Fibroblast of skin of right biceps (primary cell): ENCODE results near the gene PRR36.

Source experiments
- DNase-seq: peaks from one replicate; pipeline ENCODE4 v3.0.0-alpha.2; 2013

PRR36 gene

DNA sequence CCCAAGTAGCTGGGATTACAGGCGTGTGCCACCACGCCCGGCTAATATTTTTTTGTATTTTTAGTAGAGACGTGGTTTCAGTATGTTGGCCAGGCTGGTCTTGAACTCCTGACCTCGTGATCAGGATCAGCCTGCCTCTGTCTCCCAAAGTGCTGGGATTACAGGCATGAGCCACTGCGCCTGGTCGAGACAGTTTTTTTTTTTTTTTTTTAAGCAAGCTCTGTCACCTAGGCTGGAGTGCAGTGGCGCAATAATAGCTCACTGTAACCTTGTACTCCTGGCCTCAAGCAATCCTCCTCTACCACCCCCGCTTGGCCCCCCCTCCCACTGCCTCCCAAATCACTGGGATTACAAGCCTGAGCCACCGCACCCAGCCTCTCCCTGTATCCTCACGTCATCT lies 23.1 kb upstream of the PRR36 start:
- DNase-seq = no peak

DNA sequence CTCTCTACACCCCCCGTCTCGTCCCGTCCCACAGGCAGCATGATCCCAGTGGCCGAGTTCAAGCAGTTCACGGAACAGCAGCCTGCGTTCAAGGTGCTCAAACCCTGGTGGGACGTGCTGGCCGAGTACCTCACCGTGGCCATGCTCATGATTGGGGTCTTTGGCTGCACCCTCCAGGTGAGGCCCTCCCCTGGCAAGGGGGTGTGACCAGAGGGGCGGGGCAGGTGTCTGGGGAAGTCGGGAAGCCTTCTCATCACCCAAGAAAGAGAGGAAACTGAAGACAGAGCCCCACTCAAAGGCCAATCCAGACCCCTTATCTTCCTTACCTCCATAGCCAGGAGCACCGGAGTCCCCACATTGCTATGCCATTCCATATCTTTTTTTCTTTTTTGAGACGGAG lies 21.4 kb upstream of the PRR36 start:
- no peak for DNase-seq

DNA sequence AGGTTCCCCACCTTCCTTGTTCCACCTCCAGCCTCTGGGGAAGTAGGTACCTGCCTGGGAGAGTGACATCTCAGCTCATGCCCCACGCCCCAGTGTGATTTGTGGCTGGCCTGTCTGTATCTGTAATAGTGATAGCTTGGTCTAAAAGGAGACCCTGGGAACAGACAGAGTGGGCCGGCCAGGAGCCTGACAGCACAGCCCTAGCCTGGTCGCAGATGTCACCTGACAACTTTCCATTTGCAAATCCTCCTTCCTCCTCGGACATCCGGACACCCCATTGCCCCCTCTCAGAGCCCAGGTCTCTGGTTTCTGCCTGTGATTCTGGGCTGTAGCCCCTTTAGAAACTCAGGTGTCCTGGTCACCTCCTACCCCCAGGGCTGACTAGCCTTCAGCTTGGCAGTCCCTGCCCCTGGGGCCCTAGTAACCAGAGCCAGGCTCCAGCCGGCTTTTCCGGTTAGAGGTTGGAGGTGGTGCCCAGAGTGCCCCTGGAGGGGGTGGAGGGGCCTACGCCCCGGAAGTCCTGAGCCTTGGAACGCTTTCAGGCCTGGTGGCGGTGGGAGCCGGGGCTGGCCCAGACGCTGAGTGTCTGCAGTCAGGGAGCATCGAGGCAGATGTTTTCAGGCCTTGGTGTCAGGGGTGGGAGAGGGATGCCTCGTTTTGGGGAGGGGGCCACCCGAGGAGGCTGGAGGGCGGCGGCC lies 20.6 kb upstream of the PRR36 start:
- DNase-seq = no peak

DNA sequence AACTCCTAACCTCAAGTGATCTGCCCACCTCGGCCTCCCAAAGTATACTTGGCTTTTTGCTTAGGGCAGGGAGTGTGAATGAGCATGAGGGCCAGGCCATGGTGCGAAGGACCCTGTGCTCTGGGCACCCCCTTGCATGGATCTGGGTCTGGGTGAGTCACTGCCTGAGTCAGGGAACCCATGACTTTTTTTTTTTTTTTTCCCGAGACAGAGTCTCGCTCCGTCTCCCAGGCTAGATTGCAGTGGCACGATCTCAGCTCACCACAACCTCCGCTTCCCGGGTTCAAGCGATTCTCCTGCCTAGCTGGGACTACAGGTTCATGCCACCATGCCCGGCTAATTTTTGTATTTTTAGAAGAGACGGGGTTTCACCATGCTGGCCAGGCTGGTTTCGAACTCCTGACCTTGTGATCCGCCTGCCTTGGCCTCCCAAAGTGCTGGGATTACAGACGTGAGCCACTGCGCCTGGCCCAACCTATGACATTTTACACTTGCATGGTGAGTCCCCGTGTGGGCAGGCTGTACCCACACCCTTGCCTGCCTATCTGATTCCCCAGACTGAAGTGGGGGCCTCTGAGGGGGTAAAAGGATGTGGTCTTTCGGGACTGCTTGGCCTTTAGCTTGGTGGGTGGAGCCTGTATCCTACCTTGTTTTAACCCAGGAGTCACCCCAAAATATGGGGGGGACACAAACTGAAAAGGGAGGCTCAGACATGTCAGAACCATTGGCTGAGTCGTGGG lies 19.3 kb upstream of the PRR36 start:
- DNase-seq = peak; percentile 52

DNA sequence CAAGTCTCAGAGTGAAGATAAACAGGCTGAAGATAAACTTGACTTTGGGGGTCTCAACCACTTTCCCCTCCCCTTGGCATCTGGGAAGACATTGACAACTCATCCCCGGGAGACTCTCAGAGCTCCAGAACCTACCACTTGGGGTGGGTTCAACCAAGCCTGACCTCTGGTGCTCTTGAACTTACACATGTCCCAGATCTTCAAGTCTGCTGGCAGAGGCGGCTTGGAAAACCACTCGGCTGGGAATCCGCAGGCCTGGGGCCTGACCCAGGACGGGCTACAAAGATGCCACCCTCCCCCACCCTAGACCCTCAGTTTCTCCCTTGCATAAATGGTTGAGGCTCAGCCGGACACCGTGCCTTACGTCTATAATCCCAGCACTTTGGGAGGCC lies 14.6 kb upstream of the PRR36 start:
- no peak for DNase-seq

DNA sequence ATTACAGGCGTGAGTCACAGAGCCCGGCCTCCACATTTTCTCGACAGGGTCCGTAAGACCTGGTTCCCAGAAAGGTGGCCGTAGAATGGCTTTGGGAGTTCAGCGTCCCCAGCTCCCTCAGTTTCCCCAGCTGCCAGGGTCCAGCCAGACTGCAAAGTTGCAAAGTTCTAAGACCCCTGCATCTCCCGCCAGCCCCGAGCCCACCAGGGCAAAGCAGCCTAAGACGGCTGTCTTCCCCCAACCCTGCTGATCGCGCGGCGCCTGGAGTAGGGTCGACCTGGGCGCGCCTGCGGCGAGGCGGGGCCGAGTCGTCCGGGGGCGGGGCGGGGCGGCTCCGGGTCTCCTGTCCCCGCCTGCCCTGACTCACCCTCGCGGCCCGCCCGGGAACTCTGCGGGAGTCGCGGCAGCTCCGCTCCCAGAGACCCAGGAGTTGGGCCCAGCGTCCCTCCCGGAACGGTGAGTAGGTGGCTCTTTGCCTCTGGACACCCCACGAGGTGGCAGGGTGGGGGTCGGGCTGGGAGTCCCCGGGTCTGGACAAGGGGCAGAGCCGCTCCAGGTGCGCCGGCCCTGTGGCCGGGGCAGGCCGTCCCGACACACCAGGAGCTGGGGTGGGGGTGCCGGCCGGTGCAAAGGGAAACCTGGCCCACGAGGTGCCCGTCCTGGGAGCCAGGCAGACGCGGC lies 14.1 kb upstream of the PRR36 start, which contains the start of gene LRRC8E:
TSS of gene LRRC8E (plus strand) at position 366 of the 681 bp plus-strand sequence. CDS start 7,094 bp downstream, outside the sequence.
- DNase-seq = peak; percentile 79

DNA sequence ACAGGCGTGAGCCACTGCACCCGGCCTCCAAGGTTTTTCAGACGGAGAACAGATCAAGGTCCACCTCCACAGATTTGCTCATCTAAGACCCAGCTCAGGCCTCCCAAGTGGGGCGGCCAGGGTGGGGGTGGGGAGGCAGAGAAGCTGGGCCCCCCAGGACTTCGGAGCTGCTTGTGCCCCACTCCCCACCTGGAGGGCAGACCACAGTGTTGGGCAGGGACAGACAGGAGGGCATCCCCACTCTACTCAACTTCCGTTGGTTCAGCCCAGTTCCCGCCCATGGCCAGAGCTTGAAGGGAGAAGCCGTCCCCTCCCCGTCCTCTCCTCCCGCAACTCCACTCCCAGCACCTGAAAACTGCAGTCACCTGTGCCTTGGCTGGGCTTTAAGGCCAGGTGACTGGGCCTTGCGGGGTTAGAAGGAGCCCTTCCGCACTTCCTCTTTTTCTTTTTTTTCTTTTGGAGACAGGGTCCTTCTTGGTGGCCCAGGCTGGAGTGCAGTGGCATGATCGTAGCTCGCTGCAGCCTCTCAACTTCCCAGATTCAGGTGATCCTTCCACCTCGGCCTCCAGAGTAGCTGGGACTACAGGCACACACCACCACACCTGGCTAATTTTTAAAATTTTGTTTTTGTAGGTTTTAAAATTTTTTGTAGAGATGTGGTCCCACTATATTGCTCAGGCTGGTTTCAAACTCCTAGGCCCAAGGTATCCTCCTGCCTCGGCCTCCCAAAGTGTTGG lies 13.4 kb upstream of the PRR36 start:
- DNase-seq = no peak

DNA sequence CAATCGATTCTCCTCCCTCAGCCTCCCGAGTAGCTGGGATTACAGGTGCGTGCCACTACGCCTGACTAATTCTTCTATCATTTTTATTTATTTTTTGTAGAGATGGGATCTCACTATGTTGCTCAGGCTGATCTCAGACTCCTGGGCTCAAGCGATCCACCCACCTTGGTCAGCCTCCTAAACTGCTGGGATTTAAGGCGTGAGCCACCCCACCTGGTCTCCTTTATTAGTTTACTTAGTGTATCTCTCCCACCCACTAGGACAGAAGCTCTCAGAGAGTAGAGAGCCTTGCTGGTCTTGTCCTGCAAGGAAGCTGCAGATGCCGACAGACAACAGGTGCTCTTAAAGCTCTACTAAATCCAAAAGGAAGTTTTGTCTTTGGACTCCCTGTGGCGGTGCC lies 11.6 kb upstream of the PRR36 start:
- DNase-seq = no peak

DNA sequence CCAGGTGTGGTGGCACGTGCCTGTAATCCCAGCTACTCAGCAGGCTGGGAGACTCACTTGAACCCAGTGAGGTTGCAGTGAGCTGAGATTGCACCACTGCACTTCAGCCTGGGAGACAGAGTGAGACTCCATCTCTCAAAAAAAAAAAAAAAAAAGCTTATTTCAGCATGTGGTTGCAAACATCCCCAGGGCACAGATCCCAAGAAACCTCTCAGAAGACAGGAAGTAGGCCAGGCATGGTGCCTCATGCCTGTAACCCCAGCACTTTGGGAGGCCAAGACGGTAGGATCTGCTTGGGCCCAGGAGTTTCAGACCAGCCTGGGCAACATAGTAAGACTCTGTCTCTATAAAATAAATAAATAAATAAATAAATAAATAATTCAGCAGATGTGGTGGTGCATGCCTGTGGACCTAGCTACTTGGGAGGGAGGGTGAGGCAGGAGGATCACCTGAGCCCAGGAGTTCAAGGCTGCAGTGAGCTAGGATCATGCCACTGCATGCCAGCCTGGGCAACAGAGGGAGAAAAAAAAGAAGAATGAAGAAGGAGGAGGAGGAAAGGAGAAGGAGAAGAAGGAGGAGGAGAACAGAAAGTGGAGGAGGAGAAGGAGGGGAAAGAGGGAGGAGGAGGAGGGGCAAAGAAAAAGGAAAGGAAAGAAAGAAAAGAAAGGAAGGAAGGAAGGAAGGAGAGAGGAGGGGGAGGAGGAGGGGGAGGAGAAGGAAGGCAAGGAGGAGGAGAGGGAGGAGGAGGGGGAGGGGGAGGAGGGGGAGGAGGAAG lies 9.8 kb upstream of the PRR36 start:
- DNase-seq = no peak

DNA sequence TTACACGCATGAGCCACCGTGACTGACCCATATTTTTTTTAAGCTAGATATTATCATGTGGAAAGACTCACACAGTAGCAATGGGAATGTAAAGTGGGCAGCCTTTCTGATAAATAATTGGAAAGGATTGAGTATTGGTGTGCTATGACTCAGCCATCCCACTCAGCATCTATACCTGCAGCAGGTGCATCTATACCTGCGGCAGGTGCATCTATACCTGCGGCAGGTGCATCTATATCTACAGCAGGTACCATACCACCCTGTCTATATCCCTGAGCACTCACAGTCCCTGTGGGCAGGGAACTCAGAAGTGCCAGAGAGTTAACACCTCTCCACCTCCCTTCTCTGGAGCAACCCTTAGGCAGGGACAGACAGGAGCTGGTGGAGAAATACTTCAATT lies 8.9 kb upstream of the PRR36 start:
- DNase-seq = no peak

DNA sequence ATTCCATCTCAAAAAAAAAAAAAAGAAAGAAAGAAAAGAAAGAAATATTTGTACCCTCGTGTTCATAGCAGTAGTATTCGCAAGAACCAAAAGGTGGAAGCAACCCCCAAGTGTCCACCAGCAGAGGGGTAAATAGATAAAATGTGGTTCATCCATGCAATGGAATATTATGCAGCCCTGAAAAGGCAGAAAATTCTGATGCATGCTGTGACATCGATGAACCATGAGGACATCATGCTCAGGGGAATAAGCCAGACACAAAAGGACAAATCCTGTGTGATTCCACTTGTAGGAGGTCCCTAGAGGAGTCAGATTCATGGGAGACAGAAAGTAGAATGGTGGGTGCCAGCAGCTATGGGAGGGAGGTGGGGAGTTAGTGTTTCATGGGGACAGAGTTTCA lies 7.7 kb upstream of the PRR36 start:
- no peak for DNase-seq

DNA sequence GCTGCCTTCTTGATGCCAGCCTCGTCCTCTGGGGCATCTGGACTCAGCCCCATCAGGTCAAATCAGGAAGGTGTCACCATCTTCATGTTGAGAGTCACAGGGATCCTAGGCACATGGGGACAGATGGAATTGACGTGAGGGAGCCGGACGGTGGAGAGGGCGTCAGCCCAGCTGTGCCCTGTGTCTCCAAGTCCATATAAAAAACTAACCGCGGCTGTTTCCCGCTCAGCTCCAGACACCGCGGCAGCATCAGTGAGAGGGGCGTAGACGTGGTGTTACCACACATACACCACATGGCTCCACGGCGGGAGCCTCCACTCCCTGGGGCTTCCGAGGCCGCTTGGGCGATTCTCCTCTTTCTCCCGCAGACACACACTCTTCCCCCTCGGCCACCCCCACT lies 5.6 kb upstream of the PRR36 start:
- DNase-seq = no peak

DNA sequence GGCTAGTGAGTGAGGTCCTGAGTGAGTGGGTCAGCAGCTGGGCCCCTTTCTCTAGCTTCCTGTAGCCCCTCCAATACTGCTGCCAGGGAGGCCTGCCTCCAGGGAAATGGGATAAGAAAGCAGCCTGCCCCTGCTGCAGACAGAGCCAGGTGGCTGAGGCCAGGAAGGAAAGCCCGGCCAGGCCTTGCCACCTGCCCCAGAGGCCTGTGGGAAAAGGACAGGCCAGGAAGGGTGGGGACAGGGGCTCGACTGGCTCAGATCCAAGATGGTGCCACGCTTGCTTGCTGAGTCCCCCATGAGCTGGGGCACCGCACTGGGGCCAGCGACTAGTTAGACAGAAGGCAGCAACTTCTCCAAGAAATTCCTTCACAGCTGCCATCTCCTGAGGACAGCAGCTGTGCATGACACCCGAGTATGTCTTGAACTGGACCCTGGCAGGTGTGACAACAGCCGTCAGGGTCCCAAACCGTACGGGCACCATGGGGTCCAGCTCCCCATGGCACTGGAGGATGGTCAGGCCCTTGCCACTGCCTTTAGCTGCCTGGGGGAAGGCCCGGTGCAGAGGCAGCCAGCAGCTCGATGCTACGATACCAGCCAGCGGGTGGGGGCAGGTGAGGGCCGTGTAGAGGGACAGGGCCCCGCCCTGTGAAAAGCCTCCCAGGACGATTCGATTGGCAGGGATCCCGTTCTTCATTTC lies 5.1 kb upstream of the PRR36 start:
- DNase-seq = no peak

DNA sequence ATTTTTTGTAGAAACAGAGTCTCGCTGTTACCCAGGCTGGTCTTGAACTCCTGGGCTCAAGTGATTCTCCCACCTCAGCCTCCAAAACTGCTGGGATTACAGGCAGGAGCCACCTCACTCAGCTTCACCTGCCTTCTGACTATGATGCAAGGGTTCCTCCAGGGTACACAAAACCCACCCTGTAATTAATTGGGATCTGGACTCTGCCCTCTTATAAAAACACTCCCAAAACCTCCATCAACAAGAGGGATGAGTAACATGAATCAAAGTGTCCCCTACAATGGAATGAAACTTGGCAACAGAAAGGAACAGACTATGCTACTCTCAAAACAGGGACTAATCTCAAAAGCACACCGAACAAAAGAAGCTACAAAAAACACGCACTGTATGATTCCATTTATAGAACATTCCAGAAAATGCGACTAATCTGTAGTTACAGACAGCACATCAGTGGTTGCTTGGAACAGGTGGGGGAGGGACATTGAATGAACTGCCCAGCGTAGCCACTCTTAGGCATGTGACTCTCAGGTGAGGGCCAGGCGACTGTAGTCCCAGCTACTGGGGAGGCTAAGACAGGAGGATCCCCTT lies 3.2 kb upstream of the PRR36 start:
- DNase-seq = no peak

DNA sequence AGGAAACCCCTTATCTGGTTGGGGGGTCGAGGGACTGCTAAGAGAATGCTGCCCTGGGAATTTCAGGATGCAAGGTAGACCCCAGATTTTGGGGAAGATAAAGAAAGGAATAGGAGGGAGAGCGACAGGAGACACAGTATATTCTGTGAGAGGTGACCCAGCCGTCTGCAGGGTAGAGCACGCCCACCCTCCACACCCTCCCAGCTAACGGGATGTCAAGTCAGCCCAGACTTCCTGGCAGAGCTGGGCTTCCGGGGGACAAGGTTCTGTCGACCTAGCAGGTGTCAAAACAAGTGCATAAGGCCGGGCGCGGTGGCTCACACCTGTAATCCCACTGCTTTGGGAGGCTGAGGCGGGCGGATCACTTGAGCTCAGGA lies 695 bp upstream of the PRR36 start:
- no peak for DNase-seq

DNA sequence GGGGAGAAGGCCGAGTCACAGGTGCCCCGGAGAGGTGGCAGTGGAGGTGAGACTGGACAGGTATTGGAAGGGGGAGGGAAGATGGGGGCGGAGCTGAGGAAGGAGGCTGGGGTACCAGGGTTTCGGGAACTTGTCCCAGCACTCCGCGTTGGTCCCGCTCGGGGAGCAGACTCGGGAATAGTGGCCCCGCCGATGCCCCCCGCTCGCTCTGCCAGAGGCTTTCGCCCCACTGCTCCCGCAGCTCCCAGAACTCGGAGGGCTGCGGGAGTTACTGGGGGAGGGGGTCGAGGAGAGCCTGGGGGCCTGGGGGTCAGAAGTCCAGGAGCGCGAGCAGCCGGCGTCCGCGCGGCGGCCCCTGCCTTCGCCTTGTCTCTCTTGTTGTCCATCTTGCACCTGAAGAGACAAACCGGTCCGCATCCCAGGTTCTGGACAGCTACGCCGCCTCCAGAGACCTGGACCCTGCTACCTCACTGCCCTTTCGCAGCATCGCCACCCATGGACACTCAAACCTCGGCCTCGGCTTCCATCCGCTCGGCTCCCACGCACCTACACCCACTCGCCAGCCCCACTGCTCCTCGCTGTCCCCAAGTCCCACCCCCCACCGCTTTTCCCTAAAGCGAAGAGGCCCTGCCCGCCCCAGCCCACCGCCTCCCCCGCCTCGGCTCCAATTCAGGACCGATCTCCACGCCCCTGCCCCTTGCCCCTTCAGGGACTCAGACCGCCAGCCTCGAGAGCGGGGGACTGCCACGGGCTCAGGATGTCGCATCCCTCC lies 700 bp downstream of the PRR36 start:
- DNase-seq = no peak

DNA sequence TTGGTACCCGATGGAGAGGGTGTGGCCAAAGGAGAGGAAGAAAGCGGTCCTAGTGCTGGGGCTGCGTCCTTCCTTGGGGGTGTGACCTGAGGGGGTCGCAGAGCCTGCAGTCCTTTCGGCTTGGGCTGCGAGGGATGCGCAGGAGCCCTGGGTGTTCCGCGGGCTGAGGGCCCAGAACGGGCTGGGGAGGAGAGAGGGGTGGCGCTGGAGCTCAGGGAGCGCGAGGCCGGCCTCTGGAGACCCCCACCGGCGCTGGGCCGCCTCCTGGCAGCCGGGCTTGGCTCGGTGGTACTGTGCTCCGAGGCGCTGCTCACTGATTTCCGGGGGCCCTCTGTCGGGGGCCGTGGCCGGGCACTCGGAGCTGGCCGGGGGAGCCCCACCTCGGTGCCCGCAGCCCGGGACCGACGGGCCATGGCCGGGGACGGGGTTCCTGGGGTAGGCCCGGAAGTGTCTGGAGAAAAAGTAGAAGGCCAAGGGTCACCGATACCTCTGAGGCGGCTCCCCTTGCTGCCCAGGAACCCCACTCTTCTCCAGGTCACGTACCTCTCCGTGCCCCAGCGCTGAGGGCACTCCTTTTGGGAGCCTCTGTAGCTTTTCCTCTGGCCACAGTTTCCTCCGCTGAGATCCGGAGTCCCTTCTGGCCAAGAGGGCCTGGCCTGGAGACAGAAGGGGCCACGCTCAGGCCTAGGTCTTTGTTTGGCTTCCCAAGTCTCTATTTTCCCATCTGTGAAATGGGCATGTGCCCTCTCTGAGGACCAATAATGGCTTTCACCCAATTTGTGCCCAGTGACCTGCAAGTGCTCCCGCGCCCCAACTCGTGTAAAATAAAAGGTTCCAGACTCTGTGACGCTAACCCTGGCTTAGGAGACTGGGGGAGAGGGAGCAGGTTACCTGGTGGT lies 1.6 kb downstream of the PRR36 start:
- DNase-seq = no peak

DNA sequence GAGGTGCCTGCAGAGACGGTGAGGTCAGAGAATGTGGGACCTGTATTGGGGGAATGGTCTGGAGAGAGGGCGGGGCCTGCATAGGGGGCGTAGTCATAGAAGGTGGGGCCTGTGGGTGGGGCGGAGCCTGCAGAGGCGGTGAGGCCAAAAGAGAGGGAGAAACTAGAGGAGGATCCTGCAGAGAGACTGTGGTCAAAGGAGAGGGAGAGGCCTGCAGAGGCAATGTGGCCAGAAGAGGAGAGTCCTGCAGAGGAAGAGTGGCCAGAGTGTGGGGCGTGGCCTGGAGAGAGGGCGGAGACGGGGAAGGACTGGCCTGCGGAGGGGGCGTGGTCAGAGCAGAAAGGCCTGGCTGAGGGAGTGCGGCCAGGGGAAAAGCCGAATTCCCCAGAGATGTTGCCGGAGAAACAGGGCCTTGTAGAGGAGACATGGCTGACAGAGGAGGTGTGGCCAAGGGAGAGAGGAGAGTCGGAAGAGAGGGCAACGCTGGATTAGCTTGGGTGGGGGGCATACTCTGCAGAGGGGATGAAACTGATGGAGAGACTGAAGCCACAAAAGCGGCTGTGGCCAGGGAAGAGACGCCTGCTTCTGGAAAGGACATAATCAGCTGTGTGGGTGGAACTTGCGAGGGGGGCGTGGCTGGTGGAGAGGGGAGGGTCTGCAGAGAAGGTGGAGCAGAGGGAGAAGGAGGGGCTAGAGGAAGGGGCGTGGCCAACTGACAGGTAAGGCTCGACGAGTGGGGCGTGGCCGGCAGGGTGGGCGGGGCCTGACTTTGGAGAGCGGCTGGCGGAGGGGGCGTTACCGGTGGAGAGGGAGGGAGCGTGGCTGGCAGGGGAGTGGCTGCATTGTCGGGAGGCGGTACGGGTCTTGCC lies 2.5 kb downstream of the PRR36 start:
- DNase-seq = peak; percentile 81
